Stimulated activated CD8-positive, alpha-beta memory T cell treated with anti-CD3 and anti-CD28 coated beads, Interleukin-4, amount 100 ng/mL, for 4 hours (primary cell): Measurements from ENCODE around the gene MEMO1.
"Not testable (repeated sequence)": the region's sequence is repeated elsewhere in the genome, so short reads cannot be mapped to it uniquely, and the experiment has no call there.

Experiments used
- DNase-seq, 2 donors: peaks; one replicate each; pipeline ENCODE4 v3.0.0-alpha.2; 2020; ENCODE audit warnings: low read depth in 2 of 2, low spot score in 1 of 2

Gene MEMO1

GRCh38 chr2:31998731-31999383 is 12.0 kb downstream of the MEMO1 start:
- DNase-seq: no peak

- DNase-seq: no peak
These were observed 13.2 kb downstream of the MEMO1 start for GRCh38 chr2:31997653-31998052.

- DNase-seq: no peak
These were observed 14.1 kb downstream of the MEMO1 start for GRCh38 chr2:31996571-31997150.

GRCh38 chr2:31992934-31993333 is 17.9 kb downstream of the MEMO1 start:
- no peak for DNase-seq

GRCh38 chr2:31992025-31992579 is 18.7 kb downstream of the MEMO1 start:
- no peak for DNase-seq

GRCh38 chr2:31989946-31990345 is 20.9 kb downstream of the MEMO1 start:
- no peak for DNase-seq

- DNase-seq: no peak
These were observed 23.2 kb downstream of the MEMO1 start for GRCh38 chr2:31987454-31988220.

GRCh38 chr2:31986906-31987305 is 23.9 kb downstream of the MEMO1 start:
- no peak for DNase-seq

- no peak for DNase-seq
These were observed 26.9 kb downstream of the MEMO1 start for GRCh38 chr2:31983762-31984467.

- no peak for DNase-seq
These were observed 30.0 kb downstream of the MEMO1 start for GRCh38 chr2:31980674-31981356.

GRCh38 chr2:31979956-31980355 is 30.9 kb downstream of the MEMO1 start:
- no peak for DNase-seq

GRCh38 chr2:31979018-31979417 is 31.8 kb downstream of the MEMO1 start:
- no peak for DNase-seq

- no peak for DNase-seq
These were observed 32.4 kb downstream of the MEMO1 start for GRCh38 chr2:31978436-31978835.

GRCh38 chr2:31973665-31974064 is 37.1 kb downstream of the MEMO1 start:
- no peak for DNase-seq

- no peak for DNase-seq
These were observed 38.7 kb downstream of the MEMO1 start for GRCh38 chr2:31972059-31972458.

GRCh38 chr2:31969178-31969577 is 41.6 kb downstream of the MEMO1 start:
- DNase-seq: no peak

GRCh38 chr2:31967790-31968189 is 43.0 kb downstream of the MEMO1 start:
- no peak for DNase-seq

- DNase-seq: not testable (repeated sequence)
These were observed 44.4 kb downstream of the MEMO1 start for GRCh38 chr2:31966402-31966801.

- DNase-seq: no peak
These were observed 45.7 kb downstream of the MEMO1 start for GRCh38 chr2:31965094-31965493.

- DNase-seq: no peak
These were observed 47.9 kb downstream of the MEMO1 start for GRCh38 chr2:31962757-31963361.
